DMS53 treated with DMSO at 0.1 percent for 48 hours (cell line): Measurements from ENCODE around the gene CTIF.

Source experiments
- DNase-seq: peaks from one replicate; lab custom pipeline; 2025; ENCODE audit not compliant: unreplicated experiment; lab: John Stamatoyannopoulos, UW

The CTIF gene

DNA sequence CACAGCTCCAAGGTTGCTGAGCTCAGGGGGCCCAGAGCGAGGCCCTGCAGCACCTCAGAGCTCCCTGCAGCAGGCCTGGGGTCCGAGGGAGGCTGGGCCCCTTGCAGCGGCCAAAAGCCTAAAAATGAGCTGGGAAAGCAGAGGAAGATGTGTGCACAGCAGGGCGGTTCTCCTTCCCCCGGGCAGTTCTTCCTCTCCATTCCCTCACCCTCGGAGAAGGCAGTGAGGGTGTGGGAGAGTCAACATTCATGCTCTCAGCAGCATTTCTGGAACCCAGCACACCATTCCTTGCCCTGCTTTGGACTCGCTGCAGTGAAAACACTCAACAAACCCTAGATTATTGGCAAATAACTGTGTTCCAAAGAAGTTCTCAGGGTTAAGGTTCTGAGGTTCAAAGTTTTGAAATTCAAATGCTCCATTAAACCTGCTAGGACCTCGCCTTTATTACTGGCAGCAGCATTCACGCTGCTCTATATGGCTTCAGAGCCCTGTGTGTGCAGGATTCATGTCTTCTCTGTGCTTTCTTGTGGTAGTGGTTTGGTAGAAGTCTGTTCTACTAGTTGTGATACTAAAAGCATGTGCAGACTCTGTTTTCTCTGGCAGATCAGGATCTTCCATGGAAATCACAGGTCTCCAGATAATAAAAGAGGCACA lies 79.1 kb downstream of the CTIF start:
- DNase-seq: no peak

DNA sequence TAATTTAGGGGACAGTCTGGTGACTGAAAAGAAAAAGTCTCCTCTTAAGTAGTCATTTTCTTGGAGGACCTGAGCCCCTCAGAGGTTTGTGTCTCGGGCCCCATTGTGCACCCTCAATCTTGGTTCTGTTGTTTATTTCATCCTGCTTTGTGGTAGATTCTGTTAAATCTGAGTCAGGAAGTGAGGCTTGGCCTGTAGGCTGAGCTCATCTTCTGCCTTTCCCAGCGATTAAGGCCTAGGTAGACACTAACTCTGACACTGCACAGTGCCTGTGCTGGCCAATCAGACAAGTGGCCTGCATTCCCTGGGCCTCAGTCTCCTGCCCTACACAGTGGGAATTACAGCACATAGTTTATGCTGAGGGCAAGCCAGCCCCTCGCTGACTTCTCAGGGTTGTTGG lies 80.2 kb downstream of the CTIF start:
- no peak for DNase-seq

DNA sequence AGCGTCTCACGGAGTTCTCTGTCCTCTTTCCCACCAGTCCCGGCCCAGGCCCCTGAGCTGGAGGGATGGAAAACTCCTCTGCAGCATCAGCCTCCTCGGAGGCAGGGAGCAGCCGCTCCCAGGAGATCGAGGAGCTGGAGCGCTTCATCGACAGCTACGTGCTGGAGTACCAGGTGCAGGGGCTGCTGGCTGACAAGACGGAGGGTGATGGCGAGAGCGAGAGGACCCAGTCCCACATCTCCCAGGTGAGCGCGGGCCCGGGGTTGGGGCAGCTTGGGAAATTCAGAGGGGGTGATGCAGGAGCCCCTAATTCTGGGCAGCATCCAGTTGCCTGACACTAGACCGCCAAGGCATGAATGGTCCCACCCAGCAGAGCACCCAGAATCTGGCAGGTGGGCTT lies 80.7 kb downstream of the CTIF start:
- DNase-seq: no peak

DNA sequence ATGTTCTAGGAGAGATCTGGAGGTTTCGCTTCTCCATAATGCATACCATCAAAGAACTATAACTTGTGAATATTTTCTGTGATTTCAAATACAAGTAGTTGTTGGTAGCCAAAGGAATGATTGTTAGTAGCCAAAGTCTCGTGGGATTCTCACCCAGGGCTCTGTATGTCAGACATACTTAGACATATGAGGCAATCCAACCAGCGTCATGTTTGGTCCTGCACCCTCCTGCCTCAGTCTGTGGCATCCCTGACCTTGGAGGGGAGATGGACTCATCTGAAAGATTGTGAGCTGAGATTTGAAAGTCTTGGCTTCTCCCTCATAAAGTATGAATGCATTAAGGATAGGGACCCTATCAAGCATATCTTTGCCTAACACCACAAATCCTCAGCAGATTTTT lies 81.2 kb downstream of the CTIF start:
- DNase-seq: no peak

DNA sequence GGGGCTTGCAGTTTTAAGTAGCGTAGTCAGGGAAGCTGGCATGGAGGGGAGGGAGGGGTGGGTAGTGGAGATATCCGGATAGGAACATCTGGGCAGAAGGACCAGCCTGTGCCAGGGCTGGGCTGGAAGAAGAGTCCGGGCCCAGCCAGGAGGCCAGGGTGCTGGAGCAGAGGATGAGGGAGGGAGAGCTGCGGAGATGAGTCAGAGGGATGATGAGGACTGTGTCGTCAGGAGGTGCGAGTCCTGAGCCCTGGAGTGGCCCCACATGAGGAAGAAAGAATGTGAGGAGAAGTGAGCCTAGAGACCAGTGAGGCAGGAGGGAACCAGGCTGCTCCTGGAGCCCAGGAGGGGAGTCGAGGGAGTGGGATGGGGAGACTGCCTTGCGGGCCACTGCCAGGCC lies 82.4 kb downstream of the CTIF start:
- DNase-seq: no peak

DNA sequence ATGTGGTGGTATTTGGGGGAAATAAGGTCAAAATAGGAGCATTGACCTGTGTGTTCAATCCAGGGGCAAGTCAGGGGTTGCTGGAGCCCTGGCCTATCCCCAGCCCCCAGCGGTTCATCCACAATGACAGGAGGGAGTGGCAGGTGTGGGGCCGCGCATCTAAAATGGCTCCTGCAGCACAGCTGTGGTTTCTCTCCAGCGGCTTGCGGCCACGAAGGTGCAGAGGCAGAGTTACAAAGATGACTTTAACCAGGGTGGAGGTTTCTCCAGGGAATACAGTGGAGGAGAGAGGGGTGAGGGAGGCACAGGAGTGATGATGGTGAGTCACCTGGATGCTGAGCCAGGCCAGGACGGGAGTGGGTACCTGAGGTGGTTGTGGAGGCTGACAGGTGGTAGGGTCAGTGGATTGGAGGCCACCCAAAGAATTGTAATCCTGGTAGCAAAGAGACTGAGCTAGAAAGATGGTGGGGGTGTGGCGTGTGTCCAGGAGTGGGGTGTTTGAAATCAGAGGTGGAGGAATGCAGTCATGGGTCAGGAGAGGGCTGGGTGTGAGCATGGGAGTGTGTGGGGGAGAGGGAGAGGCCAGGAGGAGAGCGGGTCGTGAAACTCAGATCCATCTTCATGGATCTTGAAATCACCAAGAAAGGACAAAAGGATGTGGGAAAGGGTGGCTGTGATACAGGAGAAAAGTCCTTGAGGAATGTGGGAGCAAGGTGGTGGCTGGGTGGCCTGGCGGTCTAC lies 83.2 kb downstream of the CTIF start:
- no peak for DNase-seq

DNA sequence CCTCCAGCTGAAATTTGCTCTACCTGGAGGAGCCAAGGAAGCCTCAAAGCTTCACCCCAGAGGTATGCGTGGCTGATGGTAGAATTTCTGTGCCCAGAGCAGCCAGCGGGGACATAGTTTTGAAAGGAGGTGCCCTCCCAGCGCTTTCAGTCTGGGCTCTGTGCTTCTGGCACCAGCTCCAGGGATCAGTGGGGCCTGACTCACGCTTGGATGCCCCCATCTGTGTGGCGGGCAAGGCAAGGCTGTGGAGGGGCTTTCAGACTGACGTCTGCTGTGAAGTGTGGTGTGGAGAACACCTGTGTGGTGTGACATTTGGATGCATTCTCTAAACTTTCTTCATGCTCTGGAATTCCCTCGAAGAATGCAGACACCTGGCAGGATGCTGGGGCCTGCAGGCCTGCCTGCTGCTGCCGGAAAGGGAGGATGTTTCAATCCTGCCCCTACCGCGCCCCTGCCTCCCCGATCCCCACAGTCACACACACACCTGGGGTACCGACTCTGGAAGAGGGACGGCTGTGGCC lies 84.1 kb downstream of the CTIF start:
- DNase-seq: no peak

DNA sequence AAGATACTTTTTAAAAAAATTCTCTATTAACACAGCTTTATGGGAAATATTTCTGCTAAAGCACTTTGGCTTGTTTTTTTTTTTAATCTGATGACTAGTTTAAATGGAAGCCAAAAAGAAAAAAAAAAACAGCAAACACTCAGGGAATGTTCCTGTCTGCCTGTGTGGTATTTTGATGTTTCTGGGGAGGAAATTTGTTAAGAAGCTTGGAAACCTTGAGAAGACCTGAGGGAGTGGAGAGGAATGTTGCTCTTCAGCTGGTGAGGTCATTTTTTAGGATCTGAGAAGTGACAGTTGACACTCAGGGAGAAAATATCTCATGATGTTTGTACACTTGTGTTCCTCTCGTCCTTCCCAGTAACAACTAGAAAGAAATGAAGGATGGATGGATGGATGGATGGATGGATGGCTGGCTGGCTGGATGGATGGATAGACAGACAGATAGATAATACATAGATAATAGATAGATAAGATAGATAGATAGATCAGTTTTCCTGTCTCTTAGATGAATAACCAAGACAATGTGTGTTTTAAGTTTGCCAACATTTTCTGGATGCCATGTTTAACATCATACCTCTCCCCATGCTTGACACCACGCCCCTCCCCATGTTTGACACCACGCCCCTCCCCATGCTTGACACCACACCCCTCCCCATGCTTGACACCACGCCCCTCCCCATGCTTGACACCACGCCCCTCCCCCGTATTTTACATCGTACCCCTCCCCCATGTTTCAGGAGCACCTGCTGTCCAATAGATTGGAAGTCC lies 84.8 kb downstream of the CTIF start:
- no peak for DNase-seq

DNA sequence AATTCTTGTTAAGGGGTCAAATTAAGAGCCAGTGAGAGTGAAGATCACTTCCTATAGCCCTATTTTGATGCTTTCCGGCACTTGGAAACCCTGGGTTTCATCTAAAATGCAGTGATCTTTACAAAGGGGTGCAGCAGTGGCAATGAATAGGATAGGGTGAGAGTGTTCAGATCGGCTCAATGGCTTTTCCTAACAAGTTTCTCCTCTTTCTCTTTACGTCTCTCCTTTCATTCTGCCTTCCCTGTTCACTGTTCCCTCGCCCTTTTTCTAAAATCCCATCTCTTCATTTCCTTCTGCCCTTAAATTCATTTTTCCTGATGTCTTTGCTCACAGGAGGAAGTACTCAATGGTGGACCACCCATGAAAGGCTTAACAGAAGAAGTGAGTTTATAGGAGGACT lies 86.0 kb downstream of the CTIF start:
- DNase-seq: no peak

DNA sequence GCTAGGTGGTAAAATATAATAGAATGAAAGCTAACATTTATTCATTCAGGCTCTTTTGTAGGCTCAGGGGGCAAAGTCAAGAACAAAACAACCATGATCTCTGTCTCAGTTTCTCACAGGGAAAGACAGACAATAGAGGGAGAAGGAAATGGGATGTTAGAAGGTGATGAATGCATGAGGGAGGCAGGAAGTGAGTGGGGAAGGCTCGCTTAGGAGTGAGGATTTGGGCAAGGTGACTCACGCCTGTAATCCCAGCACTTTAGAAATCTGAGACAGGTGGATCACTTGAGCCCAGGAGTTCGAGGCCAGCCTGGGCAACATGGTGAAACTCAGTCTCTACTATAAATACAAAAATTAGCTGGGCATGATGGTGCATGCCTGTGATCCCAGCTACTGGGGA lies 88.4 kb downstream of the CTIF start:
- DNase-seq: no peak

DNA sequence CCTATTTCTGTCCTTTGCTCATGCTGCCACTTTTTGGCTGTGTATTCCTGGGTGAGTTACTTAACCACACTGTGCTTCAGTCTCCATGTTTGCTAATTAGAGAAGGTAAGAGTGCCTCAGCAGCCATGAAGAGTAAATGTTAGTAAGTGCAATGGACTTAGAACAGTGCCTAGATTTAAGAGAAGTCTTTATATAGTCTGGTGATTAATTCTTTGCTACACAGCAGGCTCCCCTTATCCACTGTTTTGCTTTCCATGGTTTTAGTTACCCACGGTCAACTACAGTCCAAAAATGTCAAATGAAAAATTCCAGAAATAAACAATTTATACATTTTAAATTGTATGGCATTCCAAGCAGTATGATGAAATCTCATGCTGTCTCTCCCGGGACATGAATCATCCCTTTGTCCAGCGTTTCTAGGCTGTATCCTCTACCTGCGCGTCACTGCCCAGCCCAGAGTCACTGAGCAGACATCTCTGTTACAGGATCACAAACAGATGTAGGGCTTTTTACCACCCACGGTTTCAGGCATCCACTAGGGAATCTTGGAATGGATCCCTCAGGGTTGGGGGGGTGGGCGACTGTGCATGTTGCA lies 91.0 kb downstream of the CTIF start:
- no peak for DNase-seq

DNA sequence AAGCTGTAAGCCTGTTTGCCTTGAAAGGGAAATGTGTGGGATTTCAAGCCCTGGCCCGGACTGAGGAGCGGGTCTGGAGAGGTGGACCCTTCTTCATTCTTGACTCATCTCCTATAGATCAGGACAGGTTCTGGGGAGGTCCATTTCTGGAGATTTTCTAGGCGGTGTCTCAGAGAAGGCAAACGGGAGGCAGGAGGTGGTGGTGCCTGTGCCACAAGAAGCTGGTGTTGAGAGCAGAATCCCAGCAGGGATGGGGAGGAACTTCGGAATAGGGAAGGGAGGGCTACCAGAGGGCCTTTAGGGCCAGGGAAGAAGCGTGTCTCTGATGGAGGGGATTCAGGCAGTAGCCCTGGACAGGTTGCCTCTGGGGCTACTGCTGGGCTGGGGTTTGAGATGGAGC lies 93.0 kb downstream of the CTIF start:
- no peak for DNase-seq

DNA sequence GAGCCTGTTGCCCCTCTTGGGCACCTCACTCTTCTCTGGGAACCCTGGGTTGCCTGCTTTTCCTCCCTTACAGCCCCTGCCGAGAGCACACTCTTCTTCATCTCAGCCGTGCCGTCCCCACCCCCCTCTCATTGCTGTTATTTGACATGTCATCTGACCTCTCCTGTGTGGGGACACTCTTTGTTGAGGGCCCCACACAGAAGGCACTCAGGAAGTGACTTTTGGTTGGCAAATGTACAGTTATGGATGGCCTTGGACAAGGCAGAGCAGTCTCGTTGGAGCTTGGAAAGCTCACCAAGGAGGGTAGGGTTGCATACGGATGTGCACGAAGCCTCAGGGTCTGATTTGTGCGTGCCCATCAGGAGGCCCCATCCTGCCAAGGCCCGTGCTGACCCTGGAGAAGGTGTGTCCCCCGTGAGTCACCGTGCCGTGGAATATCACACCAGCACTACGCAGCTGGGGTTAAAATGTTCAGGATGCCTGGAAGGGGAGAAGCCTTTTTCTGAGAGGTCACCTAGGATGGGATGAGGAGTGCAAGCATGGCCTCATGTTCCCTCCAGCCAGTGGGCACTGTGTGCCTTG lies 93.9 kb downstream of the CTIF start:
- no peak for DNase-seq

DNA sequence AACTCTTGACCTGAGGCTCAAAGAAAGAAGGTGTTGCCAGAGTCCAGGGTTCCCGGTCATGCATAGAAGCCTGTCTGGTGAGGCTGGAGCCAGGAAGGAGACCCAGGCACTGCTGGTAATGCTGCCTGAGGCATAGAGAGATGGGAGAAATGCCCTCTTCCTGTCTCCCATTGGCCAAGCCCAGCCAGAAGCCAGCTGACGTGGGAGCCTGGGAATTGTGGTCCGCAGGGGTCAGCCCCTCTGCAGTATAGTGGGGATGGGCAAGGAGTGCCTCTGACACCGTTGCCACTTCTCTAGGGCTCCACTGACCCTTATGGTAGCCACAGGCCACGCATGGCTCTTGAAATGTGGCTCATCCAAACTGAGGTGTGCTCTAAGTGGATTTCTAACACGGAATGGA lies 95.7 kb downstream of the CTIF start:
- no peak for DNase-seq

DNA sequence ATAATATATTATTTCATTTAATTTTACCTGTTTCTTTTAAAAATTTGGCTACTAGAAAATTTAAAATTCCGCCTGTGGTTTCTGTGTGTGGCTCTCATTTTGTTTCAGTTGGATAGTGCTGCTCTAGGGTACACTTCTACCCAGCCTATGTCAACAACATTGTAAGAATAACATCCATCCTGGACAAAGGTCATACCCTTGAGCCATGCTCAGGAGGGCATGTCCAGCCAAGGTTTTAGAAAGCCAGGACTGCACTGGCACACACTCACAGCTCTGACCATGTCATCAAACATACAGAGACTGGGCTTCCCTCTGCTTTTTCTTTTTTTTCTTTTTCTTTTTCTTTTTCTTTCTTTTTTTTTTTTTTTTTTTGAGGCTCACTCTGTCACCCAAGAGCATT lies 96.1 kb downstream of the CTIF start:
- DNase-seq: no peak

DNA sequence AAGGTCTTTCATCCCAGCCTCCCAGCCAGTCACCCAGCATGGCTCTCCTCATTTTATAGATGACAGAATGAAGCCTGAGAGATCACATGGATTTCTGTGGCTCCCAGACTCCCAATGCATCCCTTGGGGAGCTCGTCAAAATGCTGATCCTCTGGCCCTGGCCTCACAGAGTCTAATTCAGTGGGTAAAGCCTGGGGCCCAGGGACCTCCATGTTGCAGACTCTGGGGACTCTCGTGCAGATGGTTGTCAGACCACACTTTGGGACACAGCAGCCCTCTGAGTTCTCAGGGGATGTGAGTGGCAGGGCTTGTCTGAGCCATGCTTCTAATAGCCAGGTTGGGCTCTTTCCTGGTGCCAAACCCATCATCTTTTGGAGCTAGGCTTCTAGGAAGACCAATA lies 97.0 kb downstream of the CTIF start:
- DNase-seq: no peak

DNA sequence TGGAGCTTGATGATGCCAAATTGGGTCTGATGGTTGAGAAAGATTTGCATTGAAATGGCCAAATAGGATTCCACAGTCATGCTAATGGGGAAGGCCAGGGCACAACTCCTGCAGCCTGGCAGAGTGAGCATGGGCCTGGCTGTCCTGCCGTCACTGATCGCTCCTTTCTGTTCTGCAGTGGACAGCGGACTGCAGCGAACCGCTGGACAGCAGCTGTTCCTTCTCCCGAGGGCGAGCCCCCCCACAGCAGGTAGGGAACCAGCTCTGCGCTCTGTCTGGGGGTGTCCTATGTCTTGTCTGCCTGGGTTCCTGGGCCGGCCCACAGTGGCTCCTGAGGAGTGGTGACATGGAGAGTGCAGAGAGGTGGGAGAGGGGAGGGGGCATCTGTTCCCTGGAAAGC lies 97.6 kb downstream of the CTIF start:
- no peak for DNase-seq

DNA sequence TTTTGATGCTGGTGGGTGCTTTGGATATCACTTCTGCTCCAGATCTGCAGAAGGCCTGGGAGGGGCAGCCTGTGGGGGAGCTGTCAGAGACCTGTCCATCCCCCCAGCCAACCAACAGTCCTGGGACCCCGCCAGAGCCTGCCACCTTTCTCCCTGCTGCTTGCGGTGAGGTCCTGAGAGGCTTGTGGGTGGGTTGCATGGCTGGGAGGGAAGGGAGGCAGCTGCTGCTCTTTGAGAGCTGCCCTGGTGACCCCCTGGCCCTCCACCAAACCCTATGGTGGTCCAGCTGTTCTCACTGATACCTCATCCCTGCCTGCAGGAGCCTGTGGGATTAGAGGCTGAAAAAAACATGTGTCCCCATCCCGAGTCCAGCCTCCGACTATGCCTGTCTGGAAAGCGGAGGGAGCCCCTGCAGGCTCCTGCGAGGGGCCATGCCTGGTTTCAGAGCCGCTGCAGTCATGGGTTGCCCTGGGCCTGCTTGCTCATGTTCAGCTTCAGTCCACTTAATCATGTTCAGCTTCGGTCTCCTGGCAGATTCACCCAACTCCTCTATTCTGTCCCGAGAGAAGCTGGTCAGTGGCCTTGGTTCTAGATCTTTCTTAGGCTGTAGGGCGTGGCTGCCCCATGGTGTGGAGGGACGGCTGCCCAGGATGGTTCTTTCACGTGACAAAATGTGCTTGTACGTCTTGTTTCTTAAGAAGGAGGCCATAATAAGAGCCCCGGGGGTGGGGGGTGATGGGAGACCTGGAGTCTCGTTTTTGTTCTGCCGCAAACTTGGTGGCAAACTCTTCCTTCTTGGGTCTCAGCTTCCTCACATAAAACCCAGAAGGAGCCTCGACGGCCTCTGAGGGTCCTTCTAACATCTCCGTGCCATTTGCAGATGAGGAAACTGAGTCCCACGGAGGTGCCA lies 98.5 kb downstream of the CTIF start:
- DNase-seq: no peak

DNA sequence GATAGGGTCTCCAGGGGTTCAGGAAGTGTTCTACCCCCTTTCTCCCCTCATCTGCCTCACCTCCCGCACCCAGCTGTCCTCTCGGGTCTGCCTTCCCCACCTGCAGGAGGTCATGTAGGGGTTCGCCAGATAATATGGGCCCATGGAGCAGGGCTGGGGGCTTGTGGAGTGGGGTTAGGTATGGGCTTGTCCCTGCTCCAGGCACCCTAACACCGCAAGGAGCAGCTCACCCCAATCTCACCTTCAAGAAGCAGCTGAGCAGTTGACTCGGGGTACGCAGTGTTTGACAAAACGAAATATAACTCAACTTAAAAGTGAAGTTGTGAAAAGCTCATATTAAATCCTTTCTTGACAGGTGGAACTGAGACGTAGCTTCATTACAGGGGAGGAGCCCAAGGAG lies 99.6 kb downstream of the CTIF start:
- no peak for DNase-seq
